SIG-M5 treated with dmso at 0.1 percent for 504 hours (cell line): Measurements from ENCODE around the gene ARL4A.
A peak's percentile ranks its signal among the peaks of the same experiment; 100 is the strongest.
"Not testable (repeated sequence)": the region's sequence is repeated elsewhere in the genome, so short reads cannot be mapped to it uniquely, and the experiment has no call there.

Experiments
- DNase-seq: peaks from one replicate; lab custom pipeline; 2025; ENCODE audit not compliant: unreplicated experiment; lab: John Stamatoyannopoulos, UW

The ARL4A gene, protein sequence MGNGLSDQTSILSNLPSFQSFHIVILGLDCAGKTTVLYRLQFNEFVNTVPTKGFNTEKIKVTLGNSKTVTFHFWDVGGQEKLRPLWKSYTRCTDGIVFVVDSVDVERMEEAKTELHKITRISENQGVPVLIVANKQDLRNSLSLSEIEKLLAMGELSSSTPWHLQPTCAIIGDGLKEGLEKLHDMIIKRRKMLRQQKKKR

DNA sequence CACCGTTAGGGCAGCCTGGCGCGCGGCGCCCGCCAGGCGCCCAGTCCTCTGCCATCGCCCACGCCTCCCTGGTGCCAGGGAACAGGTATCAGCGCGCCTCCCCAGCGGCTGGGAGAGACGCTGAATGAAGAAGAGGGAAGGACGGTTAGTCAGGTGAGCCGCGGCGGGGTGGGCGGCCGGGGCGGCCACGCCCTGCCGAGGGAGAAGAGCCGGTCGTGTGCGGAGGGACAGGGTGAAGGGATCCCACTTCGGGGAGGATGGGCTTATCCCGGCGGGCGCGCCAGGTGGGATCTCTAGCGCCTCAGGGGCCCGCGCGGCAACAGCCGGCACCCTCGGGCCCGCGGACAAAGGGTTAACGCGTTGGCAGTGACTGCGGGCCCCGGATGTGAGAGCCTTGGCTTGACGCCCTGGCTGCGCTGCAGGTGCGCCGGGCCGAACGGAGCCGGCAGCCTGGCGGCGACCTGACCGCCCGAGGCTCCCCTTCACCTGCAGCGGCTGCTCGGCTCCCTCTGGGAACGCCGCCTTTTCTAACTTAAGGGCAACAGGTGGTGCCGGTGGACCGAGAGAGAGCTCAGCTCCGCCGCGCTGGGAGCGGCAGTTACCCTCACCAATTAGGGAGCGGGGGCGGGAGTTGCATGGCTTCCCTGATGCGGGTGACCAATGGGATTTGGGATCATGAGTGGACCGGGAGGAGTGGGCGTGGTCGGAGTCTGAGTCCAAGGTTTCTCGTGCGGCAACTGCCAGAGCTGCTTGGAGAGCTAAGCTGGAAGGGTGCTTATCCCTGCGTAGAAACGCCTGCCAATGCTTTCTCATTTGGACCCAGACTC, at the start of gene ARL4A:
Gene ARL4A, plus strand, starts transcription at position 743 of the 827 bp plus-strand sequence. CDS start 622 bp downstream, outside the sequence.
- peak; percentile 98 for DNase-seq

- peak; percentile 65 for DNase-seq
These were observed 49.4 kb upstream of the ARL4A start for GRCh38 chr7:12637819-12638592.

- peak; percentile 45 for DNase-seq
These were observed 48.5 kb upstream of the ARL4A start for GRCh38 chr7:12638851-12639456.

- DNase-seq = no peak
These were observed 46.9 kb upstream of the ARL4A start for GRCh38 chr7:12640299-12641096.

GRCh38 chr7:12641196-12641595, 46.2 kb upstream of the ARL4A start:
- DNase-seq = no peak

GRCh38 chr7:12642508-12642907, 44.9 kb upstream of the ARL4A start:
- DNase-seq = no peak

DNA sequence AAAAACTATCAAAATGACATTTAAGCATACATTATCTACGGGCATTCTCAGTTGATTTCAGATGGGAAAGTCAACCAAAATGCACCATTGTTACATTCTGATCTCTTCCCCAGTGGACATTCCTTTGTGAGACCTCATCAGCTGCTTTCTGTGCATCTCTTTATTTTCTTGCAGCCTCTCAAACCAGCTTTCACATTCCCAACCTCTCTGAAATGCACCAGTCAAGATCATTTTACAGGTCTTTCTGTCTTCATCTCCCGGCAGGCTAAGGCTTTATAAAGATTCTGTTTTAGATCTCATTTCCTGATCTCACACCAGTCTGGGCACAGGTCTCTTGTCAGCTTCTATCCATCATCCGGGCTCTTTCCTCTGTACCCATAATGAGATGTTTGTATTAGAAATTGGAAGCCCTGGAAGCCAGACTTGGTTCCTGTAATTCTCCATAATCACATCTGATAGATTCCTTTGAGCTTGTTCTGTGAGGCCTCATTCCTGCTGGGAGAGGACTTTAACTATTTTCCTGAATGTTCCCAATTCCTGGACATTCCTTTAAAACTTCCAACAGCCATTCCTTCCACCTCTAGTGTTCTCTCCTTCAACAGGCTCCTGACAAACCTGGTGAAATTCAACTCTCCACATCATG, 44.3 kb upstream of the ARL4A start:
- DNase-seq = no peak

DNA sequence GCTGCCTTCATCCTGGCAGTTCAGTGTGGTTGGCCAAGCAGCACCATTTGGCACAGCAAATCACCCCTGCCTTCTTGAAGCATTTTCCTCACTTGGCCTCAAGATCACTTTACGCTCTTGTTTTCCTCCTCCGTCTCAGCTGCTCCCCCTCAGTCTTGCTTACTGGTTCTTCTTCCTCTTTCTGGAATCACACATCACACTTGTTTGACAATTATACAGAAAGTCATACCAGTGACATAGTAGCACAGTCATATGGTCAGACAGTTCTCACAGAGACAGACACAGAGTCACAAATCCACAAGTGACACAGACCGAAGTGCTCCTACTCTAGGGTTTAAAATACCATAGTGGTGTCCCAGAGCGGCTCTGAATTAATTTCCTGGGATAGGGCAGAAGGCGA, 43.8 kb upstream of the ARL4A start:
- peak; percentile 49 for DNase-seq

DNA sequence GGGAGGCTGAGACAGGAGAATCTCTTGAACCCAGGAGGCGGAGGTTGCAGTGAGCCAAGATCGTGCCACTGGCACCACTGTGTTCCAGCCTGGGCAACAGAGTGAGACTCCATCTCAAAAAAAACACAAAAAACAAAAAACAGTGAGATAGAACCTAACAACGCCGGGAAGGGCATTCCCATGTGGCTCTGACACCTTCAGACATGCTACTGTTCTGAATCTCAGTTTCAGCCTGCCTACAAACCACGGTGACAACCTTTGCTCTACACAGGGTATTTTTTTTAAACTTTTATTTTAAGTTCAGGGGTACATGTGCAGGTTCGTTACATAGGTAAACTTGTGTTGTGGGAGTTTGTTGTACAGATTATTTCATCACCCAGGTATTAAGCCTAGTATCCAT, 42.2 kb upstream of the ARL4A start:
- DNase-seq = not testable (repeated sequence)

DNA sequence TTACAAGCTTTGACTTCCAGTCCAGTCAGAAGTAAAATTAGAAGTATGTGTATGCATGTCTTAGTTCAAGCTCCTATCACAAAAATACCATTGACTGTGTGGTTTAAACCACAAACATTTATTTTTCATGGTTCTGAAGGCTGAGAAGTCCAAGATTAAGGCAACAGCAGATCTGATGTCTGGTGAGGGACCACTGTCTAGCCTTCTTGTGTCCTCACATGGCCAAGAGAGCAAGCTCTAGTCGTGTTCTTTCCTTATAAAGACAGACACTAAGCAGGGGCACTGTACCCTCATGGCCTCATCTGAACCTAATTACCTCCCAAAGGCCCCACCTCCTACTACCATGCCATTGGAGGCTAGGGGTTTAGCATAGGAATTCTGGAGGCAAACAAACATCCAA, 41.3 kb upstream of the ARL4A start:
- DNase-seq = no peak

- peak; percentile 52 for DNase-seq
These were observed 39.8 kb upstream of the ARL4A start for GRCh38 chr7:12647364-12648219.

DNA sequence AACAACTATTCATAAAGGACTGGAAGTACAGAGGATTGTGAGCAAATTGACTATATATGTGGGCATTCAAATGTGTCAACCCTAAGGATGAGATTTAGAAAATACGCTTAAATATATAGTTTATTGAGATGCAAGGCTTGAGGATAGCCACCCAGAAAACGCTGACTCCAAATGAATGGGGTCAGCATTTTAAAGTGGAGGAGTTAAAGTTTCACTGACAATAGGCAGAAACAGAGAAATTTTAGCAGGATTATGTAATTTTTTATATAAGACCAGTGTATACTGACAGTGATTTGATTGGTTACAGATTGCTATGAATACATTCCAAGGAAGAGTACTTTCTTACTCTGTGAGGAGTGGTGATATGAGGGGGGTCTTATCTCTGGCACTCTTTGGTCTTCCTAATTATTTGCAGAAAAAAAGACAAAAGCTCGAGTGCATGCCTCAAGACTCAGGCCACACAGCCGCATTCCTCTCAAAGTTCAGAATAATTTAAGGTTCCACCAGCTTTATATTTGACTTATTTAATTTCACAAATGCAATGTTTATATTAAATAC, 38.6 kb upstream of the ARL4A start:
- DNase-seq = no peak

DNA sequence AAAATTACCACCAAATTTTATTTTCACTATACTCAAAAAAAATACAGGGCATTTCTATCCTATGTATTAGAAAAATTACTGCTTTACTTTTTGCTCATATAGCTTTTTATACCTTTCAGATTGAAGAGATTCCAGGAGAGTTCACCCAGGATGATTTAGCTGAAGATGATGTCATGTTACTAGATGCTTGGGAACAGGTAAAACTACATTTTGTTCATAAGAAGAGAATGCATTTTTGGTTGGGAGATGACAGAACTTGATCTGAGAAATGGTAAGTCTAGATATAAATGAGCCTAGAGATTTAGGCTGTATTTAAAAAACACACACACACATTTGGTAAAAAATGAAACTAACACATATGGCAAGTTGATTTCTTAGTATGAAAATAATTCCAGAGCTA, 38.1 kb upstream of the ARL4A start:
- peak; percentile 36 for DNase-seq

GRCh38 chr7:12650080-12650479, 37.4 kb upstream of the ARL4A start:
- DNase-seq = no peak

DNA sequence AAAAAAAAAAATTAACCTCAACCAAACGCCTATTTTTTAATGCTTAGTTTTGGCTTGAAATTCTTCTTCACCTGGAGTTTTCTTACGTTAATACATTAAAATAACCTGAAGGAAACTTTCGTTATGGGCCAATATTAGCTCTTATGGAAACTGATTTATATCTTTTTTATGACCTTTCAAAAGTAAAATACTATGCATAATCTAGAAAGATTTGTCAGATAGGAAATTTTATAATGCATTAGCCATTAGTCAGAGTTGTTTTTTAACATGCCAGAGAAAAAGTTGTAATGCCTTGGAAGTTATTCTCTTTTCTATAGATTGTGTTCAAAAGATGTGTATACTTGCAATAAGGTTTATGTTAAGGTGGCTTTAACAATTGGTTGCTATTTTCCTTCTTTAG, 34.3 kb upstream of the ARL4A start:
- DNase-seq = no peak

- no peak for DNase-seq
These were observed 33.9 kb upstream of the ARL4A start for GRCh38 chr7:12653518-12653917.

DNA sequence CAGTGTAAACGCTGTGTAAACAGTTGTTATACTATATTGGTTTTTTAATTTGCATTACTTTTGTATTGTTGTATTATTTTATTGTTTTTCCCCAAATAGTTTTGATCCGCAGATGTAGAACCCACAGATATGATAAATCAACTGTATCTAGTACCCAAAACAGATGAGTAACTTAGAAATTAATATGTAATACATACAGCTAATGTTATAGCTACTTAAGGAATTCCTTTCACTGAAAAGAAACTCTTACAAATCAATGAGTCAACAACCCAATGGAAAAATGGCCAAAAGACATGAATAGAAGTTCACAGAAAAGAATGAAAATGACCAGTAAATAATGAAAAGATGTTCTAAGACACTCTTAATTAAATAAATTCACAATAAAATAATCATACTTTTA, 32.3 kb upstream of the ARL4A start:
- DNase-seq = no peak

- DNase-seq = not testable (repeated sequence)
These were observed 27.0 kb upstream of the ARL4A start for GRCh38 chr7:12660423-12660822.

- DNase-seq = not testable (repeated sequence)
These were observed 26.4 kb upstream of the ARL4A start for GRCh38 chr7:12660986-12661385.
